Heart left ventricle (tissue), 11 donors: ENCODE data around the gene MYCBP2. TPM values are rescaled to one million over a fixed set of nuclear protein-coding genes. Genes with fewer than 3 reads are reported as not detected.

Source experiments
- polyA plus RNA-seq, 2 donors: library from polyadenylated mRNA; stranded (reverse); fragments of 200-250 nt; gene quantifications; one replicate each; pipeline ENCODE4 v1.2.3, GENCODE V29; 2013
- total RNA-seq, 9 donors: library from RNA; depleted of rRNA in 2 of 9; stranded (reverse); fragments of >200 nt in 2 of 9; fragmentation: NEBNext Ultra II Directional in 3 of 9; extraction: Animal tissue kit (Norgen Biotek cat#: 25700) in 3 of 9; gene quantifications; one replicate each; pipeline versions ENCODE4 v1.1.0 to v1.2.4, GENCODE V29; 2016 to 2023
- donor health status: ischemic (EF 13 %, LVEDD 7.1; RV severe dilation, severe dysfunction).
- donor health status: healthy with polysubstance abuse.
- donor health status: DM: no; HTN: yes; CAD: no.
- donor health status: DM: no; HTN: no; CAD: no.
- donor health status: ischemic (EF 25% LVEDD 5.7; RV mildly dilated, moderate dysfunction).
- donor health status: healthy.
- donor health status: DM: yes; HTN: yes; CAD: no.
- donor health status: PGD.
- donor health status: nonischemic (EF 23%, LVEDD 6.1; RV moderate dilation, normal function).

MYCBP2 gene
- total and polyA plus RNA-seq, 11 donors = 15.7 to 85.6 (median 58.2) TPM

Other genes with a start within 250 kb of the MYCBP2 start
- 1 to 10 TPM in 1 of 9 donors, not detected in 8; 2.0 TPM for gene SCEL, start 208.6 kb upstream of the MYCBP2 start, total RNA-seq
- gene SCEL, start 208.6 kb upstream of the MYCBP2 start, polyA plus RNA-seq = under 1 TPM in 1 of 2 donors, not detected in 1; 0.04 TPM